ENCODE data around the gene ALDH1A3. TPM values are rescaled to one million over a fixed set of nuclear protein-coding genes. Genes with fewer than 3 reads are reported as not detected.

ALDH1A3 gene
- polyA plus RNA-seq, 1 of the 3 experiments (the other 2 are of a cell fraction) = 4.4 TPM

DNA sequence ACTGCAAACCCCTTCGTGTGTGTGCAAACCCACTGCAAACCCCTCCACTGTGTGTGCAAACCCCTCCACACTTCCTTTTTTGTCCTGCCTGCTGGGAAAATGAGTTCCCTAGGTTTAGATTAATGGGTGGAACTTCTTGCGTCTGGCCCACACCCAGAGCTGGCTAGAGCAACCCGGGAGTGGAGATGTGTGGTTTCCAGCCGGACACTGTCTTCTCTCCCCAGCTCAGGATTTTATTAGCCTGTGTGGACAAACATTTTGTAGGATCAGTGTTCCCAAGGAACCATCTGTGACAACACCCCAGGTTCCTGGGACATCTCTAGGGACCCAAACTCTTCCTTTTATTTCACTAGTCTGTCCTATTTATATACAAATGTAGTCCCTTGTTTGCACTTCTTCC, 29.9 kb downstream of the ALDH1A3 start:
- CTCF ChIA-PET = interaction anchor here (3.0 kb wide), 1 partner anchor 98 kb away, joined by 9 read pairs; no protein-coding TSS in a partner anchor
- Histone ChIP-seq H3K4me2 (no peak overlapping the region), H2AFZ (ENCODE audit: low read depth) (no peak overlapping the region), H4K20me1 (ENCODE audit: insufficient read depth) (no peaks in the 10 kb centered on the region), H3K4me1 (ENCODE audit: control insufficient read depth in 1 of 2, insufficient read depth in 2 of 2, low read depth in 1 of 2, low read length in 1 of 2) (peaks cover 0 to 2% of the 10 kb centered on the region in 2 experiments; a peak in 1 of 4 replicates), H3K9me2 (no peaks in the 10 kb centered on the region), H3K36me3 (replicated peaks in 1 of 2; ENCODE audit: control insufficient read depth in 1 of 2, insufficient read depth in 2 of 2, low read length in 1 of 2) (peaks cover 2 to 6% of the 10 kb centered on the region in 2 experiments), H3K9me3 (peaks cover 5% of the 10 kb centered on the region), H3F3A (replicated peaks; ENCODE audit: insufficient read depth) (no peaks in the 10 kb centered on the region), H3K27me3 (ENCODE audit: insufficient read depth) (no peaks in the 10 kb centered on the region), H3K9ac (no peak overlapping the region), H3K27ac (ENCODE audit: low read depth in 2 of 2, low read length in 1 of 2) (no peak overlapping the region), H3K79me2 (ENCODE audit: insufficient read depth) (no peaks in the 10 kb centered on the region), H3K4me3 (ENCODE audit: low read depth in 2 of 2, low read length in 1 of 2) (no peak overlapping the region)
- no peak for TF ChIP-seq EZH2phosphoT487 (IDR thresholded peaks at IDR 0.05; ENCODE audit: borderline replicate concordance, low read depth)
- TF ChIP-seq SIN3A (IDR thresholded peaks at IDR 0.05; ENCODE audit: borderline replicate concordance, low read depth, low read length) = no peak
- TF ChIP-seq FOXM1 (IDR thresholded peaks at IDR 0.05; ENCODE audit: low read depth) = no peak
- no peak for TF ChIP-seq FOSL2 (IDR thresholded peaks at IDR 0.05; ENCODE audit: borderline replicate concordance, low read depth)
- no peak for TF ChIP-seq SMC3 (IDR thresholded peaks at IDR 0.05; ENCODE audit: low read depth, low read length)
- TF ChIP-seq TEAD4 (IDR thresholded peaks at IDR 0.05; ENCODE audit: borderline replicate concordance, insufficient read depth) = no peak
- TF ChIP-seq MXI1 (IDR thresholded peaks at IDR 0.05; ENCODE audit: low read depth, low read length) = no peak
- no peak for TF ChIP-seq YY1 (IDR thresholded peaks at IDR 0.05; ENCODE audit: low read depth)
- no peak for TF ChIP-seq RFX5 (IDR thresholded peaks at IDR 0.05; ENCODE audit: low read length)
- no peak for TF ChIP-seq FOXJ3 (CRISPR knock-in tag; IDR thresholded peaks at IDR 0.05)
- TF ChIP-seq EP300 (IDR thresholded peaks at IDR 0.05; ENCODE audit: borderline replicate concordance in 1 of 2, low read depth in 1 of 2, low read length in 1 of 2) = no peak
- POLR2A ChIA-PET = no interaction called here
- 94% methylated on average over 4 of the region's 4 CpGs for whole genome bisulfite sequencing (ENCODE audit: low lambda C conversion rate)
- no peak for DNase-seq

DNA sequence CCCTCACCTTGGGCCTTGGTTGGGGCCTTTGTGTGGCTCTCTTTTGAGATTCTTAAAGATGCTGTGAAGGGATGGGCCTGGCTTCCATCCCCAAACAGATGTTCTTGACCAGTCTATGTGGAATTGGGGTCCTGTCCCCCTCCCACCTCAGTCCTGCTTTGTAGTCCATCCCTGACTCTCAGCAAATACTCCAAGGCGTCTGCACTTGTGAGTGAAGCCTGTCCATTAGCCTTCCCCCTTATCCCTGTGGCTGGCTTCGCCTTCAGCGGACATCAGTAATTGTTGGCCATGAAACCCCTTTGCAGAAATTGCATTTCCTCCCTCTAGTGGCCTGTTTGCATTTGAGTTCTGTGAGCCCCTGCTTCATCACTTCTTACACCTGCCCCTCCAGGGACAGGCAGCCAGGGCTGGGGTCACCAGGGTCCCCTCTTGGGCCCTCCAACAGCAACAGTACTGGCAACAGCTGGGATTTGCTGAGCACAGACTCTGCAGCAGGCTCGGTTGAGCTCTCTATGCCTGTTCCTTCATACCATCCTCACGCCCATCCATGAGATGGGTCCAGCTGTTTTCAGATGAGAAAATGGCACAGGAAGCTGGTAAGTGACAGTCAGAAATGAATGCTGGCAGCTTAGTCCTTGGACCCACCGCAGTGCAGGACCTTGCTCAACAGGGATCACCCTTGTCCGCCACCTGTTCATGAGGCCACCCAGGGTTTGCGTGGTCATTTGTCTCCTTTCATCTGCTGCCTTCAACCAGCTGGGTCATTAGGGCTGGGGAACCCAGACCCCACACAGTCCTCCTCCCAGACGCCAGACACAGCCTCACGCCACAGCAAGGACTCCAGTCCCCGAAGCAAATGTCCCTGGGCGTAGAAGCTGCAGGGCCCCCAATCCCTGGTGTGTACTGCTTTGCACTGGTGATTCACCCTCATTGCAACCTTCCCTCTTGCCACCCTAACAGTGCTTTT, 30.6 kb downstream of the ALDH1A3 start:
- Histone ChIP-seq H3K4me3 (ENCODE audit: low read depth in 2 of 2, low read length in 1 of 2) (no peak overlapping the region), H3K4me1 (ENCODE audit: control insufficient read depth in 1 of 2, insufficient read depth in 2 of 2, low read depth in 1 of 2, low read length in 1 of 2) (peaks cover 0 to 2% of the 10 kb centered on the region in 2 experiments; a peak in 1 of 4 replicates), H4K20me1 (ENCODE audit: insufficient read depth) (no peaks in the 10 kb centered on the region), H3K27ac (ENCODE audit: low read depth in 2 of 2, low read length in 1 of 2) (no peak overlapping the region; a peak in 1 of 4 replicates), H3K4me2 (no peak overlapping the region), H3K9ac (no peak overlapping the region), H3K79me2 (ENCODE audit: insufficient read depth) (no peaks in the 10 kb centered on the region), H3K36me3 (replicated peaks in 1 of 2; ENCODE audit: control insufficient read depth in 1 of 2, insufficient read depth in 2 of 2, low read length in 1 of 2) (peaks cover 2 to 6% of the 10 kb centered on the region in 2 experiments), H3K9me3 (peaks cover 5% of the 10 kb centered on the region), H3F3A (replicated peaks; ENCODE audit: insufficient read depth) (no peaks in the 10 kb centered on the region), H2AFZ (ENCODE audit: low read depth) (no peak overlapping the region), H3K9me2 (no peaks in the 10 kb centered on the region), H3K27me3 (ENCODE audit: insufficient read depth) (no peaks in the 10 kb centered on the region)
- ChIA-PET CTCF (interaction anchor here (0.9 to 3.0 kb wide), 3 partner anchors 13 to 98 kb away, joined by 3 to 9 read pairs (median 3); no protein-coding TSS in a partner anchor), POLR2A (no interaction called here)
- 87% methylated on average over 8 of the region's 12 CpGs for WGBS (ENCODE audit: low lambda C conversion rate)
- TF ChIP-seq SMC3 (IDR thresholded peaks at IDR 0.05; ENCODE audit: low read depth, low read length) (peak; percentile 19; the same call in 1 of the 2 replicates), RAD21 (IDR thresholded peaks at IDR 0.05; ENCODE audit: low read length) (peak; percentile 29), TEAD4 (IDR thresholded peaks at IDR 0.05; ENCODE audit: borderline replicate concordance, insufficient read depth) (no peak)
- no peak for DNase-seq
